NAMALWA (cell line): Measurements from ENCODE around the gene VAT1L.

Source experiments
- DNase-seq: peaks from one replicate; pipeline ENCODE4 v3.0.0-alpha.2; 2015; ENCODE audit warnings: low spot score

VAT1L gene, protein sequence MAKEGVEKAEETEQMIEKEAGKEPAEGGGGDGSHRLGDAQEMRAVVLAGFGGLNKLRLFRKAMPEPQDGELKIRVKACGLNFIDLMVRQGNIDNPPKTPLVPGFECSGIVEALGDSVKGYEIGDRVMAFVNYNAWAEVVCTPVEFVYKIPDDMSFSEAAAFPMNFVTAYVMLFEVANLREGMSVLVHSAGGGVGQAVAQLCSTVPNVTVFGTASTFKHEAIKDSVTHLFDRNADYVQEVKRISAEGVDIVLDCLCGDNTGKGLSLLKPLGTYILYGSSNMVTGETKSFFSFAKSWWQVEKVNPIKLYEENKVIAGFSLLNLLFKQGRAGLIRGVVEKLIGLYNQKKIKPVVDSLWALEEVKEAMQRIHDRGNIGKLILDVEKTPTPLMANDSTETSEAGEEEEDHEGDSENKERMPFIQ

DNA sequence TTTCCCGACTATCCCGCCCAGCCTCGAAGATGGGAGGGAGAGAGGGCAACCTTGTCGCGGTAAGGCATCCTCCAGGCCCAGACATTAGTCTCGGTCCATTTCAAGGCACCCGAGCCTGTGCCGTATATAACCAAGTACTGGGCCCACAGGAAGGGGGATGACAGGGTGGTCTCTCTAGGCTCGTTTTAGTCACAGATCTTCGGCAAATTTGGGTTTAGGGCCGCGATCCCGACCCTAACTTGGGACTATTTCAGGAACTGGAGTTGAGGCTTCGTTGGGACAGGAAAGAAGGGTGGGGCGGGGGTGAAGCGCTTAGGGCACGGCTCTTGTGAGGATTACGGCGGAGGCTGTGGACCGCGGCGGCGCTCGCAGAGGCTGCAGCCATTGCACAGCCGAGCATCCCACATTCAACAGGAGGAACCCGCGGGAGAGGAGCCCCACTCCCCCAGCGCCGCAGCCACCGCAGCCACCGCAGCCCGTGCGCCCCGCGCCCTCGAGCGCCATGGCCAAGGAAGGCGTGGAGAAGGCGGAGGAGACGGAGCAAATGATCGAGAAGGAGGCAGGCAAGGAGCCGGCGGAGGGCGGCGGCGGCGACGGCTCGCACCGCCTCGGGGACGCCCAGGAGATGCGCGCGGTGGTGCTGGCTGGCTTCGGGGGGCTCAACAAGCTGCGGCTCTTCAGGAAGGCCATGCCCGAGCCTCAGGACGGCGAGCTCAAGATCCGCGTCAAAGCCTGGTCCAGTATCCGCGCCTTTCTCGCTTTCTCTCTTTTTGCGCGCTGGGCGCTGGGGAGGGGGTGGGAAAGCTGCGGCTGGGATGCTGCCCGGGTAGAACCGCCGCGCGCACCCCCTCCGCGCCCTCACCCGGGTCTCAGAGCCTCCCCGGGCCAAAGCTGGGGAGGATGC is at the start of gene VAT1L:
Gene VAT1L, plus strand, starts transcription at position 384 of the 904 bp plus-strand sequence. Its CDS starts 119 bp downstream, at position 503.
- DNase-seq = no peak

DNA sequence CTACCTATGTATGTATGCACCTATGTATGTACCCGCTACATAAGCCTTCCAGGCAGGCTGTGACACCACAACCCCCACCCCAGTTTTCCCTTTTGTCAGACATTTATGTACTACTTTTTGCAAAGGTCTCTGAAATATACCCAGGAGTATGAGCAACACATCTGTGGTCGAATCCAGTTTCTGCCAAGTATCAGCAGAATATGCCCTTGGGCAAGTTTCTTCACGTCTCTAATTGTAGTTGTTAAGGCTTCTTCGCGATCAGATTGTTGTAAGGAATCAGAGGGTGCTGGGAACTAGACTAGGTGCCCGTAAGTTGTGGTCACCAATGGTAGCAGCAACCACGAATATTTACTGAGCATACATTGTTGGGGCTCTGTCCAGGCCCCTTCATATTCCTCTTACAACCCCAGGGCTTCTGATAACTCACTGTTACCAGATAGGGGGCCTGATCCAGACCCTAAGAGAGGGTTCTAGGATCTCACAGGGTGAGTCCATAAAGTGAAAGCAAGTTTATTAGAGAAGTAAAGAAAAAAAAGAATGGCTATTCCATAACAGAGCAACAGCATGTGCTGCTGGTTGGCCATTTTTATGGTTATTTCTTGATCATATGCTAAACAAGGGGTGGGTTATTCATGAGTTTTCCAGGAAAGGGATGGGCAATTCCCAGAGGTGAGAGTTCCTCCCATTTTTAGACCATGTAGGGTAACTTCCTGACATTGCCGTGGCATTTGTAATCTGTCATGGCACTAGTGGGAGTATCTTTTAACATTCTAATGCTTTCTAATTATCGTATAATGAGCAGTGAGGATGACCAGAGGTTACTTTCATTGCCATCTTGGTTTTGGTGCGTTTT is 49.4 kb upstream of the VAT1L start:
- no peak for DNase-seq

DNA sequence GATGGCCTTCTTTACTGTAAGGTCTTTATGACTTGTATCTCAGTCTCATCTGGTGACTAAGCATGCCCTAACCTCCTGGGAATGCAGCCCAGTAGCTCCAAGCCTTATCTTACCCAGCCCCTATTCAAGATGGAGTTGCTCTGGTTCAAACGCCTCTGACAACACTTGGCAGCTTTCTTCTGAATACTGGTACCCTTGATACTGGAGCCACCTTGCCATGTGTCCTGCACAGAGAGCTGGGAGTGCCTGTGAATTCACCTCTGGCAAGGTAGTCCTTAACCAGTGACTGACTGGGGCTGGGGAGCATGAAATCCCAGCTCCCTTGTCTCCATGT is 48.8 kb upstream of the VAT1L start:
- no peak for DNase-seq

DNA sequence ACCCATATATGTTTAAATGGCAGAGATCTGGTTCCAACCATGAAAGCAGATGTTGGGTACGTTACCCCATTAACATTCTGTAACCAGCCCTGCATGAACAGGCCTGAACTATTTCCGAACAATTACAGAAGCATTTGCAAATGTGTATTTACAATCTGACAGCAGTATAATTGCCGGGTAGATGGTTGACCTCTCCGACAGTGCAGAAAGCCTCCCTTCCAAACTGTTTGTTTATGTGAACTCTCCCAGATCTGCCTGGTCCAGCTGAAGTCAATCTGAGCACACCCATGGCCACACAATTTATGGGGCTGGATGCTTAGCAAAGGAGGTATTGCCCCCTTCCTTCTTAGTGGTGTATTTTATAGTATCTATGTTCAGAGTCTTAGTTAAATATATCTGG is 44.2 kb upstream of the VAT1L start:
- DNase-seq = no peak

DNA sequence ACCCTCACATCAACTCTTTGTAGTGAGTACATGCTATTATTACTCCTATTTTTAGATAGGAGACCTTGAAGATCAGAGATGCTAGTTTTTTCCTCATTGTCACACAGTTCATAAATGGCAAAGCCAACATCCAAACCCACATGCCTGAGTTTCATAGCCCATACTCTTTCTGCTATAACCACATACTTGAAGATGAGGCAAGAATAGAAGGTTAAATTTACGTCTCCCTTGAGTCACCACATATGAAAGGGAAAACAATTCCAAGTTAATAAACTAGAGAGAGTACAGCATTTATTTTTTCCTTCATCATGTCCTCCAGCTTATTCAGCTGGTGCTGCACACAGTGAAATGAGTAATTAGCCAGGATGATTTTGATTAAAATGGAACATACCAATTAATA is 42.4 kb upstream of the VAT1L start:
- no peak for DNase-seq

DNA sequence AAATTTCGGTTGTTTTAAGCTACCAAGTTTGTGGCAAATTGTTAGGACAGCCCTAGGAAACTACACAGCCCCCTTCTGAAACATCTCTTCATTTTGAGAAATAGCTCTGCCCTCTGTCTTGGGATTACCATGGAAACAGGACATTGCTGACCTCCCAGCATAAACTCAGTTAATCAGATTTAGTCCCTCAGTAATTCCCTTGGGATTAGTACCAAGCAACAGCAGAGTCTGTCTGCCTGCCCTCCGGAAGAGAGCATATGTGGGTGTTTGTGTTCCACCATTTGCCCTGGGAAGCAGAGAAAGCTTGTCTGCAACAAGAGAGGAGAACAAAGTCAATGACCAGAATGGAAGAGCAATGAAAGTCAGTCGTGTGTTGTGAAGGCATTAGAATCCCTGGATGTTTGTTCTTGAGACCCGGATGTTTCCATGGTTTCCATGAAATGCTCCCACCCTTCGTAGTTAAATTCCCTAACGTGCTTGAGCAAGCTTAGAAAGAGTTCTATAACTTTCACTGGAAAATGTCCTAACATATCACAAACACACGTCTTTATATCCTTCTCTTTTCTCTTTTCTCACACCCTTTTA is 39.9 kb upstream of the VAT1L start:
- DNase-seq = no peak

DNA sequence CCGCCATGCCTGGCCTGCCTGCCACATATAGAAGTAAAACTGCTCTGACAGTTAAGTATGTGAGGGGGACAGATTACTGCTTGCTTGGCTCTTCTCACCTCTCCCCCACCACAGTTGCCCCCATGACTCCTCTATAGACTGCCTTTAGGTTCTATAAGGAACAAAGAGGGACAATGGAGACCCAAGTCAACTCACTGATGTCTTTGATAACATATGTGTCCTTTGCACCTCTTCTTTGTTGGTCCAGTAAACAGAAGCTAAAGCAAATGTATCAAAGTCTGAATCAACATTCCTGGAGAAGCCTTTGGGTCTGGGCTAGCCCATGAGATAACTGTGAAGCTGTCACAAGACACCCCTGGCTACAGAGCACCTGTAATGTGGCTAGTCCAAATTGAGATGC is 38.9 kb upstream of the VAT1L start:
- DNase-seq = no peak

DNA sequence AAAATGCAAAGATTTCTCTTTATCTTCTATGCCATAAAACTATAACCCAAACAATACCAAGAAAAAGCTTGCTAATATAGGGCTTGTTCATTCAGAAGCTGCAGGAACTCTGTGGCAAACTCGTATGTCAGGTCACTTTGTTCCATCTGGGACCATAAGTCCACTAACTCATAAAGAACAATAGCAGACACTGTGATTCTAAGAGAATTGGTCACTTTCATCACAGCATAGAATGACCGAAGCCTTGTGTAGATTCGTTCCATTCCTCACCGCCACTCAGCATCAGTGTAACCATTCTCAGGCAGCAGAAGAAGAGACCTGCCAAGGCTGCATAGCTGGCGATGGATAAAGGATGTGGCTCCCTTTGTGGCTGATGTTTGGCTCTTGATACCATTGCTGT is 30.3 kb upstream of the VAT1L start:
- no peak for DNase-seq

DNA sequence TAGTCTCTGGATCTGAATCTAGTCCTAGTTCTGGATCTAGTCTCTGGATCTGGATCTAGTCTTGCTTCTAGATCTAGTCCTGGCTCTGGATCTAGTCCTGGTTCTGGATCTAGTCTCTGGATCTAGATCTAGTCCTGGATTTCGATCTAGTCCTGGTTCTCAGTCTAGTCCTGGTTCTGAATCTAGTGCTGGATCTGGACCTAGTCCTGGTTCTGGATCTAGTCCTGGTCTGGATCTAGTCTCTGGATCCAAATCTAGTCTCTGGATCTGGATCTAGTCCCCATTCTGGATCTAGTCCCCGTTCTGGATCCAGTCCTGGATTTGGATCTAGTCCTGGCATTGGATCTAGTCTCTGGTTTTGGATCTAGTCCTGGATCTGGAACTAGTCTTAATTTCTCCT is 29.9 kb upstream of the VAT1L start:
- DNase-seq = no peak

DNA sequence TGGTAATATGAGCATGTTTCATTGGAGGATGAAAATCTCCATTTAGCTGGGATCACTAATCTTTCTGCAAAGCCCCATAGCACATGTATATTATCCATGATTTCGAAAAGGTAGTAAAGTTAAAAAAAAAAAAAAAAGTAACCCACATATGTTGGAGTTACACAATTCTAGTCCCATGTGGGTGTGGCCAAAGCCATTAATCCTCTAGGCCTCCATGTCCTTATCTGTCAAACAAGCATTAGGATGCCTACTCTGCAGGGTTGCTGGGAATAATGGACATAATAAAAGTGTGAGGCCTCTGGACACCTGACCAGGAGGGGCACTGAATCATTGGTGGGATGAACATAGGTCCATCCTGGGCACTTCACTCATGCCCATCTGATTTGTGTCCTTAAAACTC is 29.2 kb upstream of the VAT1L start:
- no peak for DNase-seq

DNA sequence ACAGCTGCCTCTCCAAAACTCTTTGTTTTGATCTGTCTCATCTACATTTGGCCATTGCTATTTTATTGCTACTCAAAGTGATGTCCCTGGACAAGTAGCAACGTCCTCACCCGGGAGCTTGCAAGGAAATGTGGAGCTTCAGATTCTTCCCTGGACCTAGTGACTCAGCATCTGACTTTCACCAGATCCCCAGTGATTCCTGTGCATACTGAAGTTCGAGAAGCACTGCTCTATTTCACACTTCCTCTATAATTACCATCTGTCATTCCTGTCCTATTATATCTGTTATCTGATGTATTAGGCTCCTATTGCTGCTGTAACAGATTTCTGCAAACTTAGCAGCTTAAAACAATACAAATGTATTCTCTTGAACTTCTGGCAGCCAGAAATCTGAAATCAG is 28.5 kb upstream of the VAT1L start:
- no peak for DNase-seq

DNA sequence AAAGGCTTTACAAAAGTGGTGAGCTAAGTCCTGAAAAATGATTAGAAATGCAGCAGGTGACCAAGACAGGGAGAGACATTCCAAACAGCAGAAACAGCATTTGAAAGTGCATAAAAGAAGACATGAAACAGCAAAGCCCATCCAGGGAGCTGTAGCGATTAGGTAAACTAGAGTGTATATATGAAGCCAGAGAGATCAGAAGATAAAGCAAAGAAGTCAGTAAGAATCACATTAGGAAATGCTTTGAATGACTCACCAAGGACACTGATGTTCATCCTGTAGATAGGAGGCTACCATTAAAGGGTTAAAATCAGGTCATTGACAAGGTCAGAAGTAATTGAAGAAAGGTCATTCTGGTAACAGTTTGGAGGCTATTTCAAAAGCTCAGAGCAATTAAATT is 27.6 kb upstream of the VAT1L start:
- no peak for DNase-seq

DNA sequence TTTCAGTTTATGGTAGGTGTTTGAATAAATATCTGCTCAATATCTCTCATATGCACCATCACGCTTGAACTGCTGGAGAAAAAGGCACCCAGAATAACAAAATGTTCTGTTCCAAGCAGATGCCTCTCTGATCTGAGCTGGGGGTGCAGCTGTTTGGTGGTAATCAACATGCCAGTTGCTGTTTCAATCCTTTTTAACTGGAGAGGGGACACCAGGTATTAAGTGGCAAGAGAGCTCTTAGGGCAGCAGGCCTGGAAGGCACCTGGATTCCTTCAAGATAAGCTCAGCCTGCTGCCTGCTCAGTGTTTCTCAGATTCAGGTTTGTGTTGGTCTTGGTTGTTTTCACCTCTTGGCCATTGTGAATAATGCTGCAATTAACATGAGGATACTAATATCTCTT is 27.2 kb upstream of the VAT1L start:
- DNase-seq = no peak

DNA sequence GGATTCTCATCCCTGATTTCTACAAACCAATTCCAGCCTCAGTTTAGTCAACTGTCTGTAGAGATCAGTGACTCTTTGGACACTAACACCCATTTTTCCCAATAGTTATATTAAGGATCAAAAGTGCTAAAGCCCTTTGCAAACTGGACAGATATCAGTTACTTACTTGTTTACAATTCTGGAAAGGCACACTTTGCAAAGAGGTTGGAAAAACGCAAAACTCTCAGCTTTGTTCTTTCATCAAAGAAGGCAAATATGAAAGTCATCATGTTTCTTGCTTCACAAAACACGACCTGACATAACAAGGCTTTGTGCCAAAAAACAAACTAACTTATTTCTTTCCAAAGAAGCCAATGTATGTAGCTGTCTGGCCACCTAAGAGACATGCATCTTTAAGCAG is 26.1 kb upstream of the VAT1L start:
- DNase-seq = no peak

DNA sequence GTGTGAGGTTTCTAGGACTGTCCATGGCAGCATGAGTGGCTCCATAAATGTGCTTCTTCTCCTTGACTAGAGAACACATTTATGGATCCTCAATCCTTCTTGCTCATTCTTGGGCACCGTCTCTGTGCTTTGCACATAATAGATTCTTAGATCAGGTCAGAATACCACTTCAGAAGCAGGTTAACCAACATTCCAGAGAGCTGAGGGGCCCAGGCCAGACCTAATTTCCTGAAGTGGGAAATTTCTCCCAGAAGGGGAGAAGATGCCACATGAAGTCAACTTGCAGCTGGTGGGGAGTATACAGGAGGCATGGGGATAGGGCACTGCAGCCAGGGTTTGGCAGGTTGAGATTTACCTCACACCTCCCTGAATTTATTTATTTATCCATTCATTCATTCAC is 24.4 kb upstream of the VAT1L start:
- DNase-seq = no peak

DNA sequence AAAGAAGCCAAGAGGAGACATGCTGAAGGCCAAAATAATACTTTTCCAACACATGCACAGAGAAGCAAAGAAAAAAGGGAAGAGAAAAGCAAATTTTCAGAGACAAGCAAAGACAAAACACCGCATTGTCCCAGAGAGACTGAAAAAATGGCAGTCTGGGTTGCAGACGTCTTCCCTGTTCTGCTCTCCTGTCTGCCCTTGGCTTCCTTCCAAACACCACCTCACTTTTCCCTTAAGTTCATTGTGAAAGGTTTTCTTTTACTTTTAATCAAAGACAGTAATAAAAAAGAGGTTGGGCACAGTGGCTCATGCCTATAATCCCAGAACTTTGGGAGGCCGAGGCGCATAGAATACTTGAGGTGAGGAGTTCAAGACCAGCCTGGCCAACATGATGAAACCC is 21.2 kb upstream of the VAT1L start:
- DNase-seq = no peak

DNA sequence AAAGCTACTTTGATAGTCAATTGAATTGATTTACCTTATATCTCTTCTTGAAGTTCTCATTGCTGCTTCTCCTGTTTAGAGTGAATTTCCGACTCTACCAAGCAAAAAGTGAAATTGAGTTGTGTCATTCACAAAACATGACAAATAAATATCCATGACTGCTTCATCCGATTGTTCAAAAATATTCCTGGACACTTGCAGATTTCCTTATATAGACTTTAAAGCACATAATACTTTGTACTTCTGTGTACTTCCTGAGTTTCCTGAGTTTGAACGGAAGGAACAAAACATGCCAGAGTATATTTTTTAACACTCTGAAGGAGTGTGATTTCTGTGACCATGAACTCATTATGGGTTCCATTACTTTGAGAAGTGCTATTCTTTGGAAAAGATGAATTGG is 20.5 kb upstream of the VAT1L start:
- DNase-seq = no peak

DNA sequence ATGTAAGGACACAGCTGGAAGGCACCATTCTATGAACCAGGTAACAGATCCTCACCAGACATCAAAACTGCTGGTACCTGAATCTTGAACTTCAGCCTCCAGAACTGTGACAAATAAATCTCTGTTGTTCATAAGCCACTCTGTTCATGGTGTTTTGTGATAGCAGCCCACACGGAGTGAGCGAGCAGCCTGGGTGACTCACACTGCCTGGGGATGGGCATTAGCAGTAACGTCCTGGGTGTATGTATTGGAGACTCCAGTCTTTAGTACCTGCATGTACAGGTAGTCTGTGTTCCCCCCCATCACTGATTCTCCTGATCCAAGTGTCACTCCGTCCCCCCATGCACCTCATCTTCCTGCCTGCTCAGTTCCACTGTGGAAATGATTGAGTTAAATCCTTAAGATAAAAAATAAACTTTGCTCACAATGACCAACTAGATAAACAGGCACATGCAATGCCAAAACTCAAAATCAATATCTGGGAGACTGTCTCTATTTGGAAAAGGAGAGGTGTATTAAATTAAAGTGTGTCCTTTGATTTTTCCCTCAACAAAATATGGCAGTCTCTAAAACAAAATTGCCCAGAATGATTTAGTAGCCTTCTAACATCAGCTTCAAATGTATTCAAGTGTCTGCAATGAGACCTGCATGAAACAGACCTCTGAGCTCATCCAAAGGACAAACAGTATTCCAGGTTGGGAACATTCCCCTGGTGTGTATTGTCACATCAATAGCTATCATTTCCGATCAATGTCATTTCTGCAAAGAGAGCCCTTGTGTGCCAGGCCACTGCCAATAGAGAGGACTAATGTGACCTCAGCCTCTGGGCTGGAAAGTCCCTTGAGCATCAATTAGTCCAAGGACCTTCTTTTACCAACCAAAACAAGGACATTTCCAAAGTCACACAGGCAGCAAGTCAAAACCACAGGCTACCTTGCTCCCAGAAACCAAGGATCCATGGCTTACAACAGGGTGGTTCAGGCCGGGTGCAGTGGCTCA is 12.2 kb upstream of the VAT1L start:
- DNase-seq = no peak

DNA sequence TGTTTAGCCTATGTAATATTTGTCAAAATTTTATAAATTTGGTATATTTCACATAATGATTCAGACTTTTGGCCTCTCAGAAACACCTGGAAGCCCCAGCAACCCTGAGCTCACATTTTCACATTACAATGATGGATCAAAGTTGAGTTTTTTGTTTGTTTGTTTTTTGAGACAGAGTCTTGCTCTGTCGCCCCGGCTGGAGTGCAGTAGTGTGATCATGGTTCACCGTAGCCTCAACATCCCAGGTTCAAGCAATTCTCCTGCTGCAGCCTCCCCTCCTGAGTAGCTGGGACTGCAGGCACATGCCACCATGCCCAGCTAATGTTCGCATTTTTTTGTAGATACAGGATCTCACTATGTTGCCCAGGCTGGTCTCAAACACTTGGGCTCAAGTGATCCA is 10.6 kb upstream of the VAT1L start:
- DNase-seq = no peak

DNA sequence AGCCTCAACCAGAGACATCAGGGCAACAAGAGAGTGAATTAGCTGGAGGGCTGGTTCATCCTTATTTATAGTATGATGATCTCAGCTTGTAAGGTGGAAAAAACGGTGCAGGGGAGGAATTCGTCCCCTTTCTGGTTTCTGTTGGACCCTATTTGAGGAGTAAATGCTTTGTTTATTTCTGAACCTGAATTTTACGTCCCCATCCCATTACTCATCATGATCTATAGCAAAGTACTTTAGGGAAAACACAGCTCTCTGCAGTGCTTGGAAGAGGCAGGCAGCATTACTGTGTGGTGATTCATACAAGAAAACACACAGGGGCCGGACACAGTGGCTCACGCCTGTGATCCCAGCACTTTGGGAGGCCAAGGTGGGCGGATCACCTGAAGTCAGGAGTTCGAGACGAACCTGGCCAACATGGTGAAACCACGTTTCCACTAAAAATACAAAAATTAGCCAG is 8.0 kb upstream of the VAT1L start:
- no peak for DNase-seq

DNA sequence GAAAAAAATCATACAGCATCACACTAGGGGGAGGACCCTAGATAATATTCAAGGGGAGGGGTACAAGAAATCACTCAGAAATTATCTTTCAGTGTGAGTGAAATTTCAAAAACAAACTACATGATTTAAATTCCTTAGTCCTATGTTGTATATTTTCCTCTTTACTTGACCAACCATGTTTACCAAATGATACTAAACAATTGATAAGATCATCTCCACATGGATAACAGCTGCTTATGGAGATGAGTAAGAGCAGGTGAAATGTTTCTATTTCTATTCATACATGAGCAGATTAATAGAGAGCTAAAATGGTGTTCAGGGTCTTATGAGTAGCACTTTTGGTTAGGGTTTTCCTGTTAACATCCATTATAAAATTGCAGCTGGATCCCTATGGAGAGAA is 7.3 kb upstream of the VAT1L start:
- no peak for DNase-seq
